Stimulated activated CD4-positive, alpha-beta T cell treated with anti-CD3 and anti-CD28 coated beads, Interleukin-4, amount 100 ng/mL, for 24 hours (primary cell): ENCODE data around the gene POM121.
"Not testable (repeated sequence)": the region's sequence is repeated elsewhere in the genome, so short reads cannot be mapped to it uniquely, and the experiment has no call there.

ENCODE experiments used
- DNase-seq: peaks from one replicate; pipeline ENCODE4 v3.0.0-alpha.2; 2020

POM121 gene

GRCh38 chr7:72924733-72925545, at the start of gene POM121:
TSS of gene POM121 (plus strand) at chr7:72925095. CDS start at chr7:72925122, 27 bp downstream.
- DNase-seq = peak; percentile 82

GRCh38 chr7:72879079-72879736, 45.7 kb upstream of the POM121 start:
- peak; percentile 82 for DNase-seq

GRCh38 chr7:72879737-72880215, 45.1 kb upstream of the POM121 start:
- DNase-seq = peak; percentile 40

- not testable (repeated sequence) for DNase-seq
Measured at GRCh38 chr7:72891750-72892149, 33.1 kb upstream of the POM121 start.

- not testable (repeated sequence) for DNase-seq
Measured at GRCh38 chr7:72904740-72905139, 20.2 kb upstream of the POM121 start.

GRCh38 chr7:72908422-72908821, 16.5 kb upstream of the POM121 start:
- not testable (repeated sequence) for DNase-seq

- not testable (repeated sequence) for DNase-seq
Measured at GRCh38 chr7:72911395-72911794, 13.5 kb upstream of the POM121 start.

- not testable (repeated sequence) for DNase-seq
Measured at GRCh38 chr7:72913750-72914149, 11.1 kb upstream of the POM121 start.

GRCh38 chr7:72914756-72915525, 10.0 kb upstream of the POM121 start:
- DNase-seq = peak; percentile 66

GRCh38 chr7:72919256-72919775, 5.6 kb upstream of the POM121 start:
- no peak for DNase-seq

- DNase-seq = no peak
Measured at GRCh38 chr7:72924386-72924732, 536 bp upstream of the POM121 start.

GRCh38 chr7:72925546-72926120, 738 bp downstream of the POM121 start:
- peak; percentile 9 for DNase-seq

- not testable (repeated sequence) for DNase-seq
Measured at GRCh38 chr7:72927791-72928190, 2.9 kb downstream of the POM121 start.

GRCh38 chr7:72928216-72928615, 3.3 kb downstream of the POM121 start:
- DNase-seq = not testable (repeated sequence)

- DNase-seq = not testable (repeated sequence)
Measured at GRCh38 chr7:72942022-72942705, 17.3 kb downstream of the POM121 start.

- not testable (repeated sequence) for DNase-seq
Measured at GRCh38 chr7:72942956-72943355, 18.1 kb downstream of the POM121 start.

GRCh38 chr7:72944937-72945336, 20.0 kb downstream of the POM121 start:
- not testable (repeated sequence) for DNase-seq

GRCh38 chr7:72945597-72945996, 20.7 kb downstream of the POM121 start:
- not testable (repeated sequence) for DNase-seq

GRCh38 chr7:72946130-72946745, 21.3 kb downstream of the POM121 start:
- not testable (repeated sequence) for DNase-seq

- not testable (repeated sequence) for DNase-seq
Measured at GRCh38 chr7:72948714-72949113, 23.8 kb downstream of the POM121 start.

GRCh38 chr7:72949276-72949675, 24.4 kb downstream of the POM121 start:
- not testable (repeated sequence) for DNase-seq
